DND-41 (cell line): ENCODE measurements around the gene PDE4D.

ENCODE experiments used
- ATAC-seq: fragments of 200-7000 bp; cut with Tn5 transposase; 3 replicates; pipeline ENCODE4 v1.9.1; 2021; ENCODE audit warnings: low read depth; ENCODE audit not compliant: insufficient read depth
- DNase-seq: peaks from one replicate; pipeline ENCODE4 v3.0.0-alpha.2; 2020
- H2AFZ ChIP-seq: 2 replicates; pipeline ENCODE4 v1.6.0; 2012; ENCODE audit warnings: low read depth, low read length
- H3K27ac ChIP-seq: 2 replicates; pipeline ENCODE4 v1.5.1; 2012; ENCODE audit warnings: low read length, inconsistent platforms
- H3K27me3 ChIP-seq: fragments of 200-600 bp; sonication (generic); 2 replicates; pipeline ENCODE4 v1.6.0; 2012; ENCODE audit warnings: low read length, mild to moderate bottlenecking, inconsistent platforms; ENCODE audit not compliant: insufficient read depth, poor library complexity
- H3K36me3 ChIP-seq: 2 replicates; pipeline ENCODE4 v1.5.1; 2012; ENCODE audit warnings: low read length, inconsistent platforms; ENCODE audit not compliant: insufficient read depth
- H3K4me1 ChIP-seq: 2 replicates; pipeline ENCODE4 v1.5.1; 2012; ENCODE audit warnings: mild to moderate bottlenecking, low read length; ENCODE audit not compliant: insufficient read depth
- H3K4me2 ChIP-seq: 2 replicates; pipeline ENCODE4 v1.6.0; 2012; ENCODE audit warnings: mild to moderate bottlenecking, moderate library complexity, low read length, inconsistent platforms; ENCODE audit not compliant: insufficient read depth
- H3K4me3 ChIP-seq, 2 experiments: fragments of 200-600 bp in 1 of 2; shearing (Covaris generic) in 1 of 2; 2 replicates each; pipeline ENCODE4 v1.5.1; 2012 to 2016; ENCODE audit warnings: inconsistent platforms in 2 of 2, low read length in 2 of 2, mild to moderate bottlenecking in 2 of 2, low read depth in 1 of 2, moderate library complexity in 1 of 2
- H3K79me2 ChIP-seq: 2 replicates; pipeline ENCODE4 v1.6.0; 2012; ENCODE audit warnings: low read length, inconsistent platforms; ENCODE audit not compliant: insufficient read depth
- H3K9ac ChIP-seq: 2 replicates; pipeline ENCODE4 v1.6.0; 2012; ENCODE audit warnings: low read depth, mild to moderate bottlenecking, inconsistent platforms, low read length, moderate library complexity
- H3K9me3 ChIP-seq: 2 replicates; pipeline ENCODE4 v1.5.1; 2012; ENCODE audit warnings: low read length, moderate library complexity, mild to moderate bottlenecking, inconsistent platforms; ENCODE audit not compliant: insufficient read depth, severe bottlenecking
- H4K20me1 ChIP-seq: 2 replicates; pipeline ENCODE4 v1.6.0; 2012; ENCODE audit warnings: low read length; ENCODE audit not compliant: insufficient read depth
- EZH2 ChIP-seq: IDR thresholded peaks from 3 replicates; pipeline ENCODE4 v1.6.1; 2012; ENCODE audit warnings: borderline replicate concordance, low read depth, mild to moderate bottlenecking, moderate library complexity, low read length, inconsistent platforms; ENCODE audit not compliant: severe bottlenecking
- TF ChIP-seq, protein P1 (sequence below): IDR thresholded peaks from 2 replicates; pipeline ENCODE4 v1.5.1; 2012; ENCODE audit warnings: borderline replicate concordance, low read length, moderate library complexity, mild to moderate bottlenecking; ENCODE audit not compliant: poor library complexity, severe bottlenecking; ENCODE audit errors: extremely low read depth

PDE4D gene

DNA sequence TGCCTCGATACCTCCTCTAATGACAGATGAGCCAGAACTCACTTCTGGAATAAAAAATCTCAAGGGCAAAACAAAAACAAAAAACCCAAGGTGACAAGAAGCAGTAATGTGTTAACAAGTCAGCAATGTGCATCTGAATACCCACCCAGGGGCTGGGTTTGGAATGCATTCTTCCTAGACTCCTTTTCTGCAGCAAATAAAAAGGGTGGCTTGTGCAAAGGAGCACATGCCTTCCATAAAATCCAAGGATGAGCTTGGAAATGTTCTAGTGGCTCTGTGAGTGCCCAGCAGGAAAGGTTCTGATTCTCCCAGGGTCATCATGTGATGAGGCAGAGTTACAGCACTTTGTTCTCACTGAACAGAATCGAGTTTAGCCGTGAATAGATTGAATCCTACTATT, 710.8 kb downstream of the PDE4D start:
- no peaks in the 10 kb centered on the region for H3K9me3 ChIP-seq
- no peak overlapping the region for H3K9ac ChIP-seq
- H3K36me3 ChIP-seq, result no peaks in the 10 kb centered on the region
- no peak overlapping the region for H3K4me2 ChIP-seq
- H3K4me1 ChIP-seq, result no peaks in the 10 kb centered on the region
- DNase-seq (no peak), ATAC-seq (no peak)
- no peaks in the 10 kb centered on the region for H3K27me3 ChIP-seq
- no peak overlapping the region for H2AFZ ChIP-seq
- H3K4me3 ChIP-seq, result no peak overlapping the region
- H4K20me1 ChIP-seq, result no peaks in the 10 kb centered on the region
- no peak for TF ChIP-seq EZH2
- TF ChIP-seq, protein P1, sequence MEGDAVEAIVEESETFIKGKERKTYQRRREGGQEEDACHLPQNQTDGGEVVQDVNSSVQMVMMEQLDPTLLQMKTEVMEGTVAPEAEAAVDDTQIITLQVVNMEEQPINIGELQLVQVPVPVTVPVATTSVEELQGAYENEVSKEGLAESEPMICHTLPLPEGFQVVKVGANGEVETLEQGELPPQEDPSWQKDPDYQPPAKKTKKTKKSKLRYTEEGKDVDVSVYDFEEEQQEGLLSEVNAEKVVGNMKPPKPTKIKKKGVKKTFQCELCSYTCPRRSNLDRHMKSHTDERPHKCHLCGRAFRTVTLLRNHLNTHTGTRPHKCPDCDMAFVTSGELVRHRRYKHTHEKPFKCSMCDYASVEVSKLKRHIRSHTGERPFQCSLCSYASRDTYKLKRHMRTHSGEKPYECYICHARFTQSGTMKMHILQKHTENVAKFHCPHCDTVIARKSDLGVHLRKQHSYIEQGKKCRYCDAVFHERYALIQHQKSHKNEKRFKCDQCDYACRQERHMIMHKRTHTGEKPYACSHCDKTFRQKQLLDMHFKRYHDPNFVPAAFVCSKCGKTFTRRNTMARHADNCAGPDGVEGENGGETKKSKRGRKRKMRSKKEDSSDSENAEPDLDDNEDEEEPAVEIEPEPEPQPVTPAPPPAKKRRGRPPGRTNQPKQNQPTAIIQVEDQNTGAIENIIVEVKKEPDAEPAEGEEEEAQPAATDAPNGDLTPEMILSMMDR, result no peak
- H3K27ac ChIP-seq, result no peak overlapping the region
- no peaks in the 10 kb centered on the region for H3K79me2 ChIP-seq

DNA sequence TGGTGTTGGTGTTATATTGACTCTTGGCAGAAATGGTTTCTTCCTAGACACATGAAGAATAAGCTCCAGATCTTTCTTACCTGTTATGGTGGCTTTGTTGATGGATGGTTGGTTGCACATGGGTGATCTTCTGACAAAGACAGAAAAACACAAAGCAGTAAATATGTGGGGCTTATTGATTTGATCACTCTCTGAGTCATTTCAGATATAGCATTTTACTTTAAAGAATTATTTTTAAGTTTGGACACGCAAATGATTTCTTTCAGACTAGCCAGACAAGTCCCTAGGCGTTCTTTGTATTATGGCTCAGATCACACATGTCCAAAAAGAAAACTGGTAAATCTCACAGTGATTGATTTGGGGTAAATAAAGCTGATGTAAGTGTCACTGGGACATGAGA, 713.0 kb downstream of the PDE4D start:
- no peaks in the 10 kb centered on the region for H4K20me1 ChIP-seq
- H3K4me2 ChIP-seq, result no peak overlapping the region
- H3K4me1 ChIP-seq, result no peaks in the 10 kb centered on the region
- H3K9me3 ChIP-seq, result no peaks in the 10 kb centered on the region
- DNase-seq (no peak), ATAC-seq (no peak)
- no peaks in the 10 kb centered on the region for H3K27me3 ChIP-seq
- no peak overlapping the region for H3K9ac ChIP-seq
- TF ChIP-seq EZH2, result no peak
- TF ChIP-seq, protein P1, result no peak
- no peaks in the 10 kb centered on the region for H3K79me2 ChIP-seq
- no peak overlapping the region for H2AFZ ChIP-seq
- H3K27ac ChIP-seq, result no peak overlapping the region
- no peak overlapping the region for H3K4me3 ChIP-seq
- H3K36me3 ChIP-seq, result no peaks in the 10 kb centered on the region

DNA sequence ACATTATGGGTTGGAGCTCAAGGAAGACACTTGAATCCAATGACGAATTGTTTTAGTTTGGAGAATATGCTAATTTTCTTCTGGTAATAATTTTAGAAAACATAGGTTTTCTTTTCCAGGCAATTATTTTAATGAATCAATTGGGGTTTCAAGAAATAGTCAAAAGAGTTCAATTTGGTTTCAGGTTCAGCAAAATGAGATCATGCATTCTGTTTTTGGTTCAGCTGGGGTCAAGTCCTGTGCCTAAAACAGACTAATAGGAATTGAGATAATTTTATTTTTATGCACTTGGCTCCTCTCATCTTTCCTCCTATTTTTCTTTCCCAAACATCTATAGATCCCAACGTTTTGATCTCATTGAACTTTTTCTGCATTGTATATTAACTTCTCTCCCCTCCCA, 713.8 kb downstream of the PDE4D start:
- no peaks in the 10 kb centered on the region for H3K79me2 ChIP-seq
- no peak overlapping the region for H2AFZ ChIP-seq
- no peak overlapping the region for H3K27ac ChIP-seq
- TF ChIP-seq EZH2, result no peak
- TF ChIP-seq, protein P1, result no peak
- H3K4me1 ChIP-seq, result no peaks in the 10 kb centered on the region
- no peaks in the 10 kb centered on the region for H3K9me3 ChIP-seq
- no peak overlapping the region for H3K9ac ChIP-seq
- no peaks in the 10 kb centered on the region for H4K20me1 ChIP-seq
- no peak overlapping the region for H3K4me3 ChIP-seq
- DNase-seq (no peak), ATAC-seq (no peak)
- no peaks in the 10 kb centered on the region for H3K36me3 ChIP-seq
- H3K27me3 ChIP-seq, result no peaks in the 10 kb centered on the region
- H3K4me2 ChIP-seq, result no peak overlapping the region

DNA sequence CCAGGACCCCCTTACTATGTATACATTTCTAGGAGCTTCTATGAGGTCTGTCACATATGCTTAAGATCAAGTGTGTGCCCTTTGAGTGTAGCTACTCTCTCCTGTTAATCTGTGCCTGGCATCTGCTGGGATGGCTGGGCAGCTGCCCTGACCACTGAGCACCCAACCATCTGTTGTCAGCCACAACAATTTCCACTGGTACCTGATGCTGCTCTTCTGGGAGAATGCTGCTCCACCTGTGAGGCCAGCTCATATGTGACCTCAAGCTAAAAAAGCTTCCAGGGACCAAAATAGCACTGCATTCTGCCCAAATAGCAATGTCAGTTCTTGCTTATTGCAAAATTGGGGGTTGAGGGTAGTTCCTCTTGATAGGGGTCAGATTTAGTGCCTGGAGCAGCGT, 715.0 kb downstream of the PDE4D start:
- no peaks in the 10 kb centered on the region for H3K36me3 ChIP-seq
- ATAC-seq (no peak), DNase-seq (no peak)
- H4K20me1 ChIP-seq, result no peaks in the 10 kb centered on the region
- H3K79me2 ChIP-seq, result no peaks in the 10 kb centered on the region
- H3K9me3 ChIP-seq, result no peaks in the 10 kb centered on the region
- H3K4me1 ChIP-seq, result no peaks in the 10 kb centered on the region
- H3K9ac ChIP-seq, result no peak overlapping the region
- no peaks in the 10 kb centered on the region for H3K27me3 ChIP-seq
- H3K27ac ChIP-seq, result no peak overlapping the region
- H2AFZ ChIP-seq, result no peak overlapping the region
- H3K4me3 ChIP-seq, result no peak overlapping the region
- no peak overlapping the region for H3K4me2 ChIP-seq
- TF ChIP-seq, protein P1, result no peak
- TF ChIP-seq EZH2, result no peak
